GM18508 (cell line): ENCODE results near the gene OPA1.

Source experiments
- ATAC-seq: cut with Tn5 transposase; IDR thresholded peaks from one replicate; pipeline ENCODE4 v1.9.1; 2021; ENCODE audit warnings: moderate number of reproducible peaks; ENCODE audit not compliant: insufficient read depth, unreplicated experiment

OPA1 gene

GRCh38 chr3:193645806-193646205 is 52.8 kb downstream of the OPA1 start:
- ATAC-seq, result no peak

GRCh38 chr3:193648542-193649076 is 55.6 kb downstream of the OPA1 start:
- ATAC-seq, result no peak

GRCh38 chr3:193650585-193650984 is 57.6 kb downstream of the OPA1 start:
- ATAC-seq, result no peak

GRCh38 chr3:193655831-193656433 is 62.9 kb downstream of the OPA1 start:
- no peak for ATAC-seq

GRCh38 chr3:193656445-193656844 is 63.4 kb downstream of the OPA1 start:
- ATAC-seq, result no peak

GRCh38 chr3:193656878-193657282 is 63.9 kb downstream of the OPA1 start:
- no peak for ATAC-seq

- no peak for ATAC-seq
Measured at GRCh38 chr3:193660171-193660570, 67.2 kb downstream of the OPA1 start.

GRCh38 chr3:193660698-193661411 is 67.8 kb downstream of the OPA1 start:
- ATAC-seq, result no peak

- ATAC-seq, result no peak
Measured at GRCh38 chr3:193662757-193663322, 69.8 kb downstream of the OPA1 start.

GRCh38 chr3:193665370-193665989 is 72.5 kb downstream of the OPA1 start:
- ATAC-seq, result no peak

- no peak for ATAC-seq
Measured at GRCh38 chr3:193673845-193674244, 80.8 kb downstream of the OPA1 start.

- no peak for ATAC-seq
Measured at GRCh38 chr3:193674714-193675113, 81.7 kb downstream of the OPA1 start.

GRCh38 chr3:193677734-193678133 is 84.7 kb downstream of the OPA1 start:
- no peak for ATAC-seq

- ATAC-seq, result no peak
Measured at GRCh38 chr3:193680220-193680619, 87.2 kb downstream of the OPA1 start.

GRCh38 chr3:193681631-193682030 is 88.6 kb downstream of the OPA1 start:
- ATAC-seq, result no peak

- ATAC-seq, result no peak
Measured at GRCh38 chr3:193686665-193687483, 93.9 kb downstream of the OPA1 start.

- ATAC-seq, result no peak
Measured at GRCh38 chr3:193688834-193689714, 96.1 kb downstream of the OPA1 start.

- ATAC-seq, result no peak
Measured at GRCh38 chr3:193693774-193694173, 100.8 kb downstream of the OPA1 start.

- no peak for ATAC-seq
Measured at GRCh38 chr3:193701953-193702635, 109.1 kb downstream of the OPA1 start.
